SK-N-MC (cell line): Measurements from ENCODE around the gene DEFB125.
"Not testable (repeated sequence)": the region's sequence is repeated elsewhere in the genome, so short reads cannot be mapped to it uniquely, and the experiment has no call there.

ENCODE experiments used
- DNase-seq: peaks from one replicate; pipeline ENCODE4 v3.0.0-alpha.2; 2011; ENCODE audit warnings: low read depth, low spot score
- H3K27ac ChIP-seq: fragments of 200-600 bp; sonication (generic); 2 replicates; pipeline ENCODE4 v1.5.1; 2016; ENCODE audit warnings: mixed run types
- H3K36me3 ChIP-seq: fragments of 200-600 bp; sonication (generic); 2 replicates; pipeline ENCODE4 v1.6.1; 2017; ENCODE audit warnings: antibody characterized with exemption, low read length, mixed read lengths; ENCODE audit not compliant: insufficient read depth
- H3K4me3 ChIP-seq: fragments of 200-600 bp; sonication (generic); 2 replicates; pipeline ENCODE4 v1.5.1; 2016
- H3K9ac ChIP-seq: fragments of 200-600 bp; sonication (generic); 2 replicates; pipeline ENCODE4 v1.8.0; 2017; ENCODE audit warnings: mixed run types, mixed read lengths; ENCODE audit not compliant: insufficient read length
- H3K9me3 ChIP-seq: fragments of 200-600 bp; sonication (generic); 2 replicates; pipeline ENCODE4 v1.6.1; 2017; ENCODE audit warnings: low read depth, mild to moderate bottlenecking, antibody characterized with exemption, low read length, moderate library complexity, mixed read lengths
- EZH2 ChIP-seq: fragments of 200-600 bp; sonication (generic); IDR thresholded peaks from one replicate; pipeline ENCODE4 v1.6.1; 2017; ENCODE audit warnings: antibody characterized with exemption
- FOXP2 ChIP-seq: optimal IDR thresholded peaks from 2 replicates; pipeline ENCODE3; 2011; ENCODE audit warnings: mild to moderate bottlenecking, moderate library complexity; ENCODE audit not compliant: insufficient read depth; ENCODE audit errors: extremely low read length, control extremely low read depth
- POLR2AphosphoS5 ChIP-seq: IDR thresholded peaks from 2 replicates; pipeline ENCODE4 v1.6.1; 2012; ENCODE audit warnings: mild to moderate bottlenecking, low read depth, low read length, borderline replicate concordance

Gene DEFB125

GRCh38 chr20:117518-117917, 30.0 kb downstream of the DEFB125 start:
- no peaks in the 10 kb centered on the region for H3K36me3 ChIP-seq
- H3K9ac ChIP-seq = no peak overlapping the region
- no peak overlapping the region for H3K4me3 ChIP-seq
- no peak overlapping the region for H3K27ac ChIP-seq
- H3K9me3 ChIP-seq = no peaks in the 10 kb centered on the region
- TF ChIP-seq EZH2 (no peak), POLR2AphosphoS5 (no peak), FOXP2 (no peak)
- DNase-seq = no peak

- H3K4me3 ChIP-seq, H3K9ac ChIP-seq: not testable (repeated sequence)
These were observed 42.4 kb downstream of the DEFB125 start for GRCh38 chr20:129786-130323.

GRCh38 chr20:137668-138490, 50.4 kb downstream of the DEFB125 start:
- Histone ChIP-seq H3K9me3 (no peaks in the 10 kb centered on the region), H3K36me3 (no peaks in the 10 kb centered on the region), H3K27ac (no peak overlapping the region), H3K9ac (no peak overlapping the region), H3K4me3 (no peak overlapping the region)
- TF ChIP-seq EZH2 (no peak), FOXP2 (no peak), POLR2AphosphoS5 (no peak)
- no peak for DNase-seq

More at GRCh38 chr20:129786-130323, 42.4 kb downstream of the DEFB125 start:
- not testable (repeated sequence) for H3K27ac ChIP-seq, DNase-seq, H3K9me3 ChIP-seq, H3K36me3 ChIP-seq

- Histone ChIP-seq H3K36me3 (no peaks in the 10 kb centered on the region), H3K4me3 (no peak within 1 kb of the TSS), H3K9me3 (no peaks in the 10 kb centered on the region), H3K27ac (no peak within 1 kb of the TSS), H3K9ac (no peak within 1 kb of the TSS)
- TF ChIP-seq FOXP2 = no peak
- no peak for TF ChIP-seq EZH2
- TF ChIP-seq POLR2AphosphoS5 = no peak
- no peak for DNase-seq
These were observed 54.8 kb downstream of the DEFB125 start, which contains the start of gene DEFB126 for GRCh38 chr20:142290-142689. Gene DEFB126, plus strand, starts transcription at chr20:142590. Its CDS starts 39 bp downstream, at chr20:142629.

- no peak for TF ChIP-seq POLR2AphosphoS5
- TF ChIP-seq FOXP2 = no peak
- no peak for TF ChIP-seq EZH2
- H3K4me3 ChIP-seq = no peak overlapping the region
- no peak overlapping the region for H3K27ac ChIP-seq
- DNase-seq = no peak
- H3K9me3 ChIP-seq = no peaks in the 10 kb centered on the region
- no peaks in the 10 kb centered on the region for H3K36me3 ChIP-seq
- H3K9ac ChIP-seq = no peak overlapping the region
These were observed 58.4 kb downstream of the DEFB125 start for GRCh38 chr20:145877-146276.
